HL-60 (cell line): Measurements from ENCODE around the gene DGAT2L6.

ENCODE experiments used
- GABPA ChIP-seq: IDR thresholded peaks from 2 replicates; pipeline ENCODE4 v1.6.1; 2012; ENCODE audit warnings: low read depth
- POLR2AphosphoS5 ChIP-seq: IDR thresholded peaks from 2 replicates; pipeline ENCODE4 v1.6.1; 2012; ENCODE audit warnings: low read depth
- TF ChIP-seq, protein P1 (sequence below): IDR thresholded peaks from one replicate; pipeline ENCODE4 v1.5.1; 2011; ENCODE audit warnings: low read length, control low read depth, inconsistent platforms; ENCODE audit not compliant: insufficient read depth
- TF ChIP-seq, protein P2 (sequence below): IDR thresholded peaks from 2 replicates; pipeline ENCODE4 v1.6.1; 2012; ENCODE audit warnings: low read depth; ENCODE audit not compliant: insufficient replicate concordance

DNA sequence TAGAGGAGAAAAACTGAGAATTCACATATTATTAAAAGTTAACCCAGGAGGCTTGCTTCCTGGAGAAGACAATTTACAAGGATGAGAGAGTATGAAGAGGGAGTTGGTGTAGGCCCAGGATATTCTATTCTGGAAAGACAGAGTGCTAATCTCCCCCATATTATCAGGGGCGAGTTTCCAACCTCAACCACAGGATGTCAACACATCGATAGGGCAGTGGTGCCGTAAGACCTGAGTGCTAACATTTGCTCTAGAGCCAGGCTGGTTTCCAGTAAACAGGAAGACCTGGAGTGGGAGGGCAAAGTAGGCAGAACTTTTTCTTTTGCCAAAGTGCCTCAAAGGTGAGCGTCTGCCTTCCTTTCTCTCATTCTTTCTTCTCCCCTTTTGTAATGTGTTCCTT, 54.4 kb downstream of the DGAT2L6 start:
- TF ChIP-seq, protein P1, sequence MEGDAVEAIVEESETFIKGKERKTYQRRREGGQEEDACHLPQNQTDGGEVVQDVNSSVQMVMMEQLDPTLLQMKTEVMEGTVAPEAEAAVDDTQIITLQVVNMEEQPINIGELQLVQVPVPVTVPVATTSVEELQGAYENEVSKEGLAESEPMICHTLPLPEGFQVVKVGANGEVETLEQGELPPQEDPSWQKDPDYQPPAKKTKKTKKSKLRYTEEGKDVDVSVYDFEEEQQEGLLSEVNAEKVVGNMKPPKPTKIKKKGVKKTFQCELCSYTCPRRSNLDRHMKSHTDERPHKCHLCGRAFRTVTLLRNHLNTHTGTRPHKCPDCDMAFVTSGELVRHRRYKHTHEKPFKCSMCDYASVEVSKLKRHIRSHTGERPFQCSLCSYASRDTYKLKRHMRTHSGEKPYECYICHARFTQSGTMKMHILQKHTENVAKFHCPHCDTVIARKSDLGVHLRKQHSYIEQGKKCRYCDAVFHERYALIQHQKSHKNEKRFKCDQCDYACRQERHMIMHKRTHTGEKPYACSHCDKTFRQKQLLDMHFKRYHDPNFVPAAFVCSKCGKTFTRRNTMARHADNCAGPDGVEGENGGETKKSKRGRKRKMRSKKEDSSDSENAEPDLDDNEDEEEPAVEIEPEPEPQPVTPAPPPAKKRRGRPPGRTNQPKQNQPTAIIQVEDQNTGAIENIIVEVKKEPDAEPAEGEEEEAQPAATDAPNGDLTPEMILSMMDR = no peak
- TF ChIP-seq GABPA = no peak
- TF ChIP-seq, protein P2, sequence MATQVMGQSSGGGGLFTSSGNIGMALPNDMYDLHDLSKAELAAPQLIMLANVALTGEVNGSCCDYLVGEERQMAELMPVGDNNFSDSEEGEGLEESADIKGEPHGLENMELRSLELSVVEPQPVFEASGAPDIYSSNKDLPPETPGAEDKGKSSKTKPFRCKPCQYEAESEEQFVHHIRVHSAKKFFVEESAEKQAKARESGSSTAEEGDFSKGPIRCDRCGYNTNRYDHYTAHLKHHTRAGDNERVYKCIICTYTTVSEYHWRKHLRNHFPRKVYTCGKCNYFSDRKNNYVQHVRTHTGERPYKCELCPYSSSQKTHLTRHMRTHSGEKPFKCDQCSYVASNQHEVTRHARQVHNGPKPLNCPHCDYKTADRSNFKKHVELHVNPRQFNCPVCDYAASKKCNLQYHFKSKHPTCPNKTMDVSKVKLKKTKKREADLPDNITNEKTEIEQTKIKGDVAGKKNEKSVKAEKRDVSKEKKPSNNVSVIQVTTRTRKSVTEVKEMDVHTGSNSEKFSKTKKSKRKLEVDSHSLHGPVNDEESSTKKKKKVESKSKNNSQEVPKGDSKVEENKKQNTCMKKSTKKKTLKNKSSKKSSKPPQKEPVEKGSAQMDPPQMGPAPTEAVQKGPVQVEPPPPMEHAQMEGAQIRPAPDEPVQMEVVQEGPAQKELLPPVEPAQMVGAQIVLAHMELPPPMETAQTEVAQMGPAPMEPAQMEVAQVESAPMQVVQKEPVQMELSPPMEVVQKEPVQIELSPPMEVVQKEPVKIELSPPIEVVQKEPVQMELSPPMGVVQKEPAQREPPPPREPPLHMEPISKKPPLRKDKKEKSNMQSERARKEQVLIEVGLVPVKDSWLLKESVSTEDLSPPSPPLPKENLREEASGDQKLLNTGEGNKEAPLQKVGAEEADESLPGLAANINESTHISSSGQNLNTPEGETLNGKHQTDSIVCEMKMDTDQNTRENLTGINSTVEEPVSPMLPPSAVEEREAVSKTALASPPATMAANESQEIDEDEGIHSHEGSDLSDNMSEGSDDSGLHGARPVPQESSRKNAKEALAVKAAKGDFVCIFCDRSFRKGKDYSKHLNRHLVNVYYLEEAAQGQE = no peak
- TF ChIP-seq POLR2AphosphoS5 = no peak
